NT2/D1 (cell line): Measurements from ENCODE around the gene COL26A1.
"Not testable (repeated sequence)": the region's sequence is repeated elsewhere in the genome, so short reads cannot be mapped to it uniquely, and the experiment has no call there.

Experiments
- DNase-seq: peaks from one replicate; pipeline ENCODE4 v3.0.0-alpha.2; 2011; ENCODE audit warnings: low read depth, low spot score
- H3K27me3 ChIP-seq: 2 replicates; pipeline ENCODE4 v1.6.0; 2011; ENCODE audit warnings: mild to moderate bottlenecking; ENCODE audit not compliant: insufficient read length, insufficient read depth
- H3K36me3 ChIP-seq: 2 replicates; pipeline ENCODE4 v1.6.1; 2011; ENCODE audit warnings: mild to moderate bottlenecking, low read length, mixed read lengths; ENCODE audit not compliant: insufficient read depth, insufficient read length
- H3K4me1 ChIP-seq: 2 replicates; pipeline ENCODE4 v1.5.1; 2011; ENCODE audit not compliant: insufficient read depth, insufficient read length
- H3K4me3 ChIP-seq: 2 replicates; pipeline ENCODE4 v1.5.1; 2011; ENCODE audit warnings: low read depth; ENCODE audit not compliant: insufficient read length
- H3K9ac ChIP-seq: 2 replicates; pipeline ENCODE4 v1.6.0; 2011; ENCODE audit warnings: low read depth; ENCODE audit not compliant: insufficient read length
- H3K9me3 ChIP-seq: 2 replicates; pipeline ENCODE4 v1.5.1; 2011; ENCODE audit warnings: mild to moderate bottlenecking, low read length; ENCODE audit not compliant: insufficient read depth
- SUZ12 ChIP-seq: IDR thresholded peaks from 2 replicates; pipeline ENCODE4 v1.6.1; 2011; ENCODE audit not compliant: insufficient read length, insufficient read depth; ENCODE audit errors: extremely low read depth
- YY1 ChIP-seq: IDR thresholded peaks from 2 replicates; pipeline ENCODE4 v1.6.1; 2011; ENCODE audit not compliant: insufficient read length, insufficient read depth
- ZNF274 ChIP-seq: IDR thresholded peaks from 2 replicates; pipeline ENCODE4 v1.6.1; 2011; ENCODE audit warnings: mild to moderate bottlenecking, low read depth, low read length

The COL26A1 gene

DNA sequence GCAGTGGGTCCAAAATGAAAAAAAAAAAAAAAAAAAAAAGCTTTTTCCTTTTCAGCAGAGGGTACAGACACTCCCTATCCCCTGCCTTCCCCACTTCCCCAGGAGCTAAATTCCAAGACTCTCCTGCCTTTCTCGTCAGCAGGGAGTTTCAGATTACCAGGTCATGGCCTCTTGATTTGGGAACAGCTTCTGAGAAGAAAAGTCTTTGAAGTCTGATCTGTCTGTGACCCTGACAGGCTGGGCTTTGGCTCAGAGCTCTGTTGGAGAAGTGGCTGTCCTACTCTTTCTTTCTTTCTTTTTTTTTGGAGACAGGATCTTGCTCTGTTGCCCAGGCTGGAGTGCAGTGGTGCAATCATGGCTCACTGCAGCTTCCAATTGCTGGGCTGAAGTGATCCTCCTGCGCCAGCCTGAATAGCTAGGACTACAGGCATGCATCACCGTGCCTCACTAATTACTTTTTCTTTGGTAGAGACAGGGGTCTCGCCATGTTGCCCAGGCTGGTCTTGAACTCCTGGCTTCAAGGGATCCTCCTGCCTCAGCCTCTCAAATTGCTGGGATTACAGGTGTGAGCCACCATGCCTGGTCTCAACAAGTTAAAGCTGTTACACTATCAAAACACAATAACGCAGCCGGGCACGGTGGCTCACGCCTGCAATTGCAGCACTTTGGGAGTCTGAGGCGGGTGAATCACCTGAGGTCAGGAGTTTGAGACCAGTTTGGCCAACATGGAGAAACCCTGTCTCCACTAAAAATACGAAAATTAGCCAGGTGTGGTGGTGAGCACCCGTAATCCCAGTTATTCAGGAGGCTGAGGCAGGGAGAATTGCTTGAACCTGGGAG, 59.9 kb downstream of the COL26A1 start:
- no peaks in the 10 kb centered on the region for H3K9me3 ChIP-seq

DNA sequence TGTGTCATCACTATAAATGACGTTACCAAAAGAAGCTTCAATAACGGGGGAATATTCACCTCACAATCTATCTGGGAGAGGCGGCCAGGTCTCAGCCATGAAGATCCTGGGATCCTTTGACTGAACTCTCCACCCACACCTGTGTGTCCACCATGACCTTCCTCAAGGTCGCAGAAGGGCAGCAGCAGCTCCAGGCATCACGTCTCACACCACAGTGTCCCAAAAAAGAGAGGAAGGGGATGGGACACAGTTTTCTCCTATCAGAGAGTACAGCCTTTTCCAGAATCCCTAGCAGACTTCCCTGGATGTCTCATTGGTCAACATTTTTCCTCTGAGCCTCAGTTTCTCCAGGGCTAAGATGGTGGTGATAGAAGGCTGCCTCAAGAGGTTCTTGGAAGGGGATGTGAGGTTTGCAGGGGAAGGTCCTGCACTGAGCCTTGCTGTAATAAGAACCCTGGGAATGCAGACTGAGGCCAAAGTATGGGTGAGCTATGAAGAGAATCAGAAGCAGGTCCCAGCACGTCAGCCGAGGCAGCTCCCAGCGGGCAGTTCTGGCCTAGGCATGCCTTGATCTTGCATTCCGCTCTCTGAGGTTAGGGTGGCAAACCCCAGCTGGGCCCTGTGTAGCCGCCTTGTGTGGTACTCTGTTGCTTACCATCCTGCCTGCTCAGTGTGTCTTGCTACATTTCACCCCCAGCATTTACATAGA, 63.8 kb downstream of the COL26A1 start:
- TF ChIP-seq SUZ12 (no peak), YY1 (no peak), ZNF274 (no peak)
- H3K9me3 ChIP-seq = no peaks in the 10 kb centered on the region
- no peak overlapping the region for H3K9ac ChIP-seq
- H3K36me3 ChIP-seq = peaks cover 8% of the 10 kb centered on the region
- H3K4me1 ChIP-seq = peaks cover 4% of the 10 kb centered on the region
- no peaks in the 10 kb centered on the region for H3K27me3 ChIP-seq
- DNase-seq = no peak
- H3K4me3 ChIP-seq = no peak overlapping the region

More for the DNA sequence above, 59.9 kb downstream of the COL26A1 start:
- H3K36me3 ChIP-seq = peaks cover 19% of the 10 kb centered on the region
- DNase-seq = no peak
- peaks cover 11% of the 10 kb centered on the region for H3K4me1 ChIP-seq
- TF ChIP-seq SUZ12 (no peak), YY1 (no peak), ZNF274 (no peak)
- H3K4me3 ChIP-seq = no peak overlapping the region
- no peak overlapping the region for H3K9ac ChIP-seq
- H3K27me3 ChIP-seq = no peaks in the 10 kb centered on the region

GRCh38 chr7:101428093-101428866, 65.6 kb downstream of the COL26A1 start:
- no peak for DNase-seq
- no peak for TF ChIP-seq YY1
- TF ChIP-seq SUZ12 = no peak
- TF ChIP-seq ZNF274 = no peak
- Histone ChIP-seq H3K36me3 (peaks cover 8% of the 10 kb centered on the region), H3K4me1 (no peaks in the 10 kb centered on the region), H3K9me3 (no peaks in the 10 kb centered on the region), H3K27me3 (no peaks in the 10 kb centered on the region), H3K9ac (no peak overlapping the region), H3K4me3 (no peak overlapping the region)

- Histone ChIP-seq H3K9ac (no peak overlapping the region), H3K9me3 (no peaks in the 10 kb centered on the region), H3K27me3 (no peaks in the 10 kb centered on the region), H3K4me3 (no peak overlapping the region), H3K36me3 (no peaks in the 10 kb centered on the region), H3K4me1 (peaks cover 8% of the 10 kb centered on the region)
- TF ChIP-seq ZNF274 (no peak), YY1 (no peak), SUZ12 (no peak)
- DNase-seq = no peak
Measured at GRCh38 chr7:101432316-101432715, 69.6 kb downstream of the COL26A1 start.

DNA sequence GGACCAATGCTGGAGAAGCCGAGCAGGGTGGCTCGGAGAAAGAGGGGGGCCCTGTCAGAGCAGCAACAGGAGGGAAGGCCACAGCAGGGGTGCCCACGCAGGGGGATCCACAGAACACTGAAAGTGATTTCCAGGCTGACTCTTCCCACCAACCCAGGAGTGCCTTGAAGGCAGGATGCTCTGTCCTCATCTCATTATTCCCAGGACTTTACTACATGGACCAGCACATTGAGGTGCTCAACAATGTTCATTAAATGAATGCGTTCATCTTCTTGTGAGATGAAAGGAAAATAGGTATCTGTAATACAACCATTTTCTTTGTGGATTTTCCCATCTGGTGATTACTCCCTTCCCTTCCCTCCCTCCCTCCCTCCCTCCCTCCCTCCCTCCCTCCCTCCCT, 71.0 kb downstream of the COL26A1 start:
- TF ChIP-seq YY1 = no peak
- TF ChIP-seq SUZ12 = no peak
- TF ChIP-seq ZNF274 = no peak
- no peak for DNase-seq
- Histone ChIP-seq H3K9me3 (no peaks in the 10 kb centered on the region), H3K9ac (no peak overlapping the region), H3K4me3 (no peak overlapping the region), H3K27me3 (no peaks in the 10 kb centered on the region), H3K4me1 (peaks cover 8% of the 10 kb centered on the region), H3K36me3 (no peaks in the 10 kb centered on the region)

GRCh38 chr7:101434155-101434554, 71.5 kb downstream of the COL26A1 start:
- H3K36me3 ChIP-seq, H3K4me3 ChIP-seq, H3K9me3 ChIP-seq, H3K27me3 ChIP-seq, H3K4me1 ChIP-seq, H3K9ac ChIP-seq, DNase-seq: not testable (repeated sequence)
